GM23338 (cell line): ENCODE results near the gene SCAND1. TPM values are rescaled to one million over a fixed set of nuclear protein-coding genes. Genes with fewer than 3 reads are reported as not detected.

Experiments used
- ATAC-seq: fragments of 200-7000 bp; cut with Tn5 transposase; 3 replicates; pipeline ENCODE4 v1.9.1; 2020
- DNase-seq: peaks from one replicate; pipeline ENCODE4 v3.0.0-alpha.2; 2015; ENCODE audit warnings: low spot score
- H2AFZ ChIP-seq: fragments of 200-600 bp; sonication (generic); 2 replicates; pipeline ENCODE4 v1.8.0; 2016; ENCODE audit warnings: antibody characterized with exemption, mild to moderate bottlenecking, moderate library complexity
- H3F3A ChIP-seq: fragments of 200-600 bp; sonication (generic); replicated peaks from 2 replicates; pipeline ENCODE4 v1.8.0; 2017; ENCODE audit warnings: antibody characterized with exemption, mixed run types, low read depth
- H3K27ac ChIP-seq: fragments of 200-600 bp; sonication (generic); 2 replicates; pipeline ENCODE4 v1.6.1; 2016; ENCODE audit warnings: low read depth
- H3K27me3 ChIP-seq: fragments of 200-600 bp; sonication (generic); 2 replicates; pipeline ENCODE4 v1.8.0; 2016; ENCODE audit warnings: mild to moderate bottlenecking, mixed run types, moderate library complexity; ENCODE audit not compliant: insufficient read depth
- H3K36me3 ChIP-seq: fragments of 200-600 bp; sonication (generic); 2 replicates; pipeline ENCODE4 v1.8.0; 2016; ENCODE audit warnings: mild to moderate bottlenecking; ENCODE audit not compliant: insufficient read depth
- H3K4me1 ChIP-seq: fragments of 200-600 bp; sonication (generic); 2 replicates; pipeline ENCODE4 v1.8.0; 2016; ENCODE audit warnings: mild to moderate bottlenecking, moderate library complexity; ENCODE audit not compliant: insufficient read depth
- H3K4me2 ChIP-seq: fragments of 200-600 bp; sonication (generic); 2 replicates; pipeline ENCODE4 v1.7.1; 2017; ENCODE audit warnings: mixed run types
- H3K4me3 ChIP-seq: fragments of 200-600 bp; sonication (generic); 2 replicates; pipeline ENCODE4 v1.6.1; 2016; ENCODE audit warnings: mixed run types
- H3K79me2 ChIP-seq: fragments of 200-600 bp; sonication (generic); replicated peaks from 2 replicates; pipeline ENCODE4 v1.8.0; 2017; ENCODE audit warnings: mild to moderate bottlenecking; ENCODE audit not compliant: insufficient read depth
- H3K9me2 ChIP-seq: fragments of 200-600 bp; sonication (generic); 2 replicates; pipeline ENCODE4 v1.8.0; 2017; ENCODE audit not compliant: insufficient read depth
- H4K20me1 ChIP-seq: fragments of 200-600 bp; sonication (generic); replicated peaks from 2 replicates; pipeline ENCODE4 v1.8.0; 2017; ENCODE audit warnings: mild to moderate bottlenecking; ENCODE audit not compliant: insufficient read depth
- H3K27ac Mint-ChIP-seq: 2 replicates; pipeline ENCODE4 v1.8.0; 2020; ENCODE audit warnings: inconsistent platforms, mild to moderate bottlenecking, moderate library complexity, mixed read lengths
- H3K27me3 Mint-ChIP-seq: 3 replicates; pipeline ENCODE4 v1.8.0; 2022; ENCODE audit warnings: low read depth, mild to moderate bottlenecking, moderate library complexity, mixed read lengths, inconsistent platforms; ENCODE audit not compliant: insufficient read depth, poor library complexity
- H3K36me3 Mint-ChIP-seq: 3 replicates; pipeline ENCODE4 v1.8.0; 2021; ENCODE audit warnings: low read depth, mild to moderate bottlenecking, inconsistent platforms, moderate library complexity, mixed read lengths
- H3K4me1 Mint-ChIP-seq: 3 replicates; pipeline ENCODE4 v1.8.0; 2020; ENCODE audit warnings: mild to moderate bottlenecking, inconsistent platforms, mixed read lengths
- H3K4me3 Mint-ChIP-seq: 3 replicates; pipeline ENCODE4 v1.8.0; 2021; ENCODE audit warnings: moderate library complexity, mild to moderate bottlenecking, inconsistent platforms, mixed read lengths
- H3K9me3 Mint-ChIP-seq: 3 replicates; pipeline ENCODE4 v1.8.0; 2020; ENCODE audit warnings: moderate library complexity, mild to moderate bottlenecking, inconsistent platforms, mixed read lengths
- CREB1 ChIP-seq: fragments of 250-450 bp; sonication (Bioruptor Pico); IDR thresholded peaks from 2 replicates; pipeline ENCODE4 v1.5.0; 2020; ENCODE audit warnings: low read depth, mild to moderate bottlenecking, moderate library complexity
- EZH2 ChIP-seq: fragments of 200-600 bp; sonication (generic); IDR thresholded peaks from one replicate; pipeline ENCODE4 v1.8.0; 2017; ENCODE audit warnings: antibody characterized with exemption, mild to moderate bottlenecking, low read depth; ENCODE audit not compliant: unreplicated experiment
- EZH2phosphoT487 ChIP-seq: fragments of 200-600 bp; sonication (generic); IDR thresholded peaks from one replicate; pipeline ENCODE4 v1.8.1; 2018; ENCODE audit warnings: antibody characterized with exemption; ENCODE audit not compliant: unreplicated experiment
- JUNB ChIP-seq: IDR thresholded peaks from one replicate; pipeline ENCODE4 v1.6.1; 2016; ENCODE audit warnings: antibody characterized with exemption; ENCODE audit not compliant: unreplicated experiment
- POLR2AphosphoS5 ChIP-seq: IDR thresholded peaks from 2 replicates; pipeline ENCODE4 v1.6.1; 2016; ENCODE audit warnings: antibody characterized with exemption, low read depth
- STAT1 ChIP-seq: IDR thresholded peaks from one replicate; pipeline ENCODE4 v1.6.1; 2016; ENCODE audit warnings: antibody characterized with exemption; ENCODE audit not compliant: unreplicated experiment
- ZNF114 ChIP-seq: fragments of 250-450 bp; sonication (Bioruptor Pico); IDR thresholded peaks from 2 replicates; pipeline ENCODE4 v1.5.0; 2020; ENCODE audit warnings: mild to moderate bottlenecking, moderate library complexity
- ZNF331 ChIP-seq: fragments of 250-450 bp; sonication (Bioruptor Pico); IDR thresholded peaks from 2 replicates; pipeline ENCODE4 v1.5.0; 2020; ENCODE audit warnings: low read depth, mild to moderate bottlenecking, moderate library complexity
- polyA plus RNA-seq: library from polyadenylated mRNA; unstranded; fragments of >200 nt; fragmentation: Nextera tagmentation; extraction: Ambion mirVana; gene quantifications from 2 replicates; pipeline ENCODE4 v1.2.1, GENCODE V29; 2016
- total RNA-seq: library from RNA; depleted of rRNA; stranded (reverse); fragments of >200 nt; shearing (Covaris generic); gene quantifications from 2 replicates; pipeline ENCODE4 v1.2.3, GENCODE V29; 2014
- TF ChIP-seq, protein P1 (sequence below): IDR thresholded peaks from 2 replicates; pipeline ENCODE4 v1.6.1; 2016; ENCODE audit warnings: antibody characterized with exemption
- TF ChIP-seq, protein P2 (sequence below), 2 experiments: fragments of 200-600 bp in 1 of 2; sonication (generic) in 1 of 2; conservative IDR thresholded peaks; 2 replicates each; pipeline versions ENCODE4 v1.5.1 to v1.6.1; 2016 to 2017; ENCODE audit warnings: antibody characterized with exemption in 2 of 2, low read depth in 2 of 2, mild to moderate bottlenecking in 2 of 2, moderate library complexity in 1 of 2
- TF ChIP-seq, protein P3 (sequence below): fragments of 250-450 bp; sonication (Bioruptor Pico); IDR thresholded peaks from 2 replicates; pipeline ENCODE4 v1.5.0; 2020; ENCODE audit warnings: mild to moderate bottlenecking, moderate library complexity

The SCAND1 gene
- total and polyA plus RNA-seq, 2 experiments from 2014 or later: 118 to 245 TPM

DNA sequence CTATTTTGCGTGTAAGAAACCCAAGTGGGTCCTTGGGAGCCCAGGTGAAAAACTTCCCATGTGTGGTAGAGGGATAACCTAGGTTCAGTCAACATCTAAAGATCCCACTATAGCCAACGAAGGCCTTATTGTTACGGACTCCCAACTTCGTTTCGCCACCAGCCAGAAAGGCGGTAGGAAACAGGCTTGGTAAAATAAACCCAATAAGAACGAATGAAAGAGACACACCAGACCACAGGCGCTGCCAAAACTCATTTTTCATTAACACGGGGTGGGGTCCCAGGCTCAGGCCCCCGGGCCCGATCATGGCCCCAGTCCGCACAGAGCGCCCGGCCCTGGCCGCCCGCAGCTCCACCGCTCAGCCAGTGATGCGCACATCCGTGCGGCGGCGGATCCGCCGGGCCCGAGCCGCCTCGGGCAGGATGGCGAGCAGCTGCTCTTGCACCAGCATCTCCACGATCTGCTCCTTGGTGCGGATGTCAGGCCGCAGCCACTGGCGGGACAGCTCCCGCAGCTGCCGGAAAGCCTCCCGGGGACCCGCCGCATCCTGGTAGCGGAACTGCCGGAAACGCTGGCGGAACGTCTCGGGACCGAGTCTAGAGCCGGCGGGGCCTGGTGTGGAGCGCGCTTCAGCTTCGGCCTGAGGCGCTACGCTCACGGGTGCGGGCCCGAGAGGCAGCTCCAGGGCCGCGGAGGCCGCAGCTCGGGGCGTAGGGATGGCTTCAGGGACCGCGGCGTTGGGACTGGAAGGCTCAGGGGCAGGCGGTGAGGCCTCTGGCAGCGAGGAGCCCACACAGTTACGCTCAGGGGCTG, 709 bp downstream of the SCAND1 start:
- Mint-ChIP-seq H3K36me3 (peaks cover 8% of the 10 kb centered on the region; the same call in 2 of the 3 replicates), H3K4me1 (peaks cover 10% of the 10 kb centered on the region; the same call in 2 of the 3 replicates), H3K9me3 (no peaks in the 10 kb centered on the region; the same call in 2 of the 3 replicates), H3K27me3 (peaks cover 15% of the 10 kb centered on the region), H3K4me3 (peak overlapping the region; percentile 98), H3K27ac (peak overlapping the region; percentile 98)
- H3F3A ChIP-seq: peaks cover 28% of the 10 kb centered on the region
- peaks cover 14% of the 10 kb centered on the region; the same call in 1 of the 2 replicates for H3K4me1 ChIP-seq
- peak overlapping the region; percentile 75 for H3K4me3 ChIP-seq
- H3K27me3 ChIP-seq: no peaks in the 10 kb centered on the region
- H3K4me2 ChIP-seq: peak overlapping the region; percentile 95
- H3K79me2 ChIP-seq: peaks cover 19% of the 10 kb centered on the region
- peak overlapping the region; percentile 99 for H3K27ac ChIP-seq
- H2AFZ ChIP-seq: peak overlapping the region; percentile 74; the same call in 1 of the 2 replicates
- peak; percentile 57 for DNase-seq
- H3K9me2 ChIP-seq: no peaks in the 10 kb centered on the region
- TF ChIP-seq EZH2phosphoT487 (no peak), ZNF114 (CRISPR knock-in tag) (no peak), ZNF331 (CRISPR knock-in tag) (no peak), CREB1 (CRISPR knock-in tag) (no peak), POLR2AphosphoS5 (no peak), EZH2 (no peak), JUNB (no peak), STAT1 (no peak)
- TF ChIP-seq, protein P1, sequence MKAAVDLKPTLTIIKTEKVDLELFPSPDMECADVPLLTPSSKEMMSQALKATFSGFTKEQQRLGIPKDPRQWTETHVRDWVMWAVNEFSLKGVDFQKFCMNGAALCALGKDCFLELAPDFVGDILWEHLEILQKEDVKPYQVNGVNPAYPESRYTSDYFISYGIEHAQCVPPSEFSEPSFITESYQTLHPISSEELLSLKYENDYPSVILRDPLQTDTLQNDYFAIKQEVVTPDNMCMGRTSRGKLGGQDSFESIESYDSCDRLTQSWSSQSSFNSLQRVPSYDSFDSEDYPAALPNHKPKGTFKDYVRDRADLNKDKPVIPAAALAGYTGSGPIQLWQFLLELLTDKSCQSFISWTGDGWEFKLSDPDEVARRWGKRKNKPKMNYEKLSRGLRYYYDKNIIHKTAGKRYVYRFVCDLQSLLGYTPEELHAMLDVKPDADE: no peak
- TF ChIP-seq, protein P2, sequence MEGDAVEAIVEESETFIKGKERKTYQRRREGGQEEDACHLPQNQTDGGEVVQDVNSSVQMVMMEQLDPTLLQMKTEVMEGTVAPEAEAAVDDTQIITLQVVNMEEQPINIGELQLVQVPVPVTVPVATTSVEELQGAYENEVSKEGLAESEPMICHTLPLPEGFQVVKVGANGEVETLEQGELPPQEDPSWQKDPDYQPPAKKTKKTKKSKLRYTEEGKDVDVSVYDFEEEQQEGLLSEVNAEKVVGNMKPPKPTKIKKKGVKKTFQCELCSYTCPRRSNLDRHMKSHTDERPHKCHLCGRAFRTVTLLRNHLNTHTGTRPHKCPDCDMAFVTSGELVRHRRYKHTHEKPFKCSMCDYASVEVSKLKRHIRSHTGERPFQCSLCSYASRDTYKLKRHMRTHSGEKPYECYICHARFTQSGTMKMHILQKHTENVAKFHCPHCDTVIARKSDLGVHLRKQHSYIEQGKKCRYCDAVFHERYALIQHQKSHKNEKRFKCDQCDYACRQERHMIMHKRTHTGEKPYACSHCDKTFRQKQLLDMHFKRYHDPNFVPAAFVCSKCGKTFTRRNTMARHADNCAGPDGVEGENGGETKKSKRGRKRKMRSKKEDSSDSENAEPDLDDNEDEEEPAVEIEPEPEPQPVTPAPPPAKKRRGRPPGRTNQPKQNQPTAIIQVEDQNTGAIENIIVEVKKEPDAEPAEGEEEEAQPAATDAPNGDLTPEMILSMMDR (conservative IDR thresholded peaks at IDR 0.05; ENCODE audit: low read depth in 2 of 2): no peak
- TF ChIP-seq, protein P3, sequence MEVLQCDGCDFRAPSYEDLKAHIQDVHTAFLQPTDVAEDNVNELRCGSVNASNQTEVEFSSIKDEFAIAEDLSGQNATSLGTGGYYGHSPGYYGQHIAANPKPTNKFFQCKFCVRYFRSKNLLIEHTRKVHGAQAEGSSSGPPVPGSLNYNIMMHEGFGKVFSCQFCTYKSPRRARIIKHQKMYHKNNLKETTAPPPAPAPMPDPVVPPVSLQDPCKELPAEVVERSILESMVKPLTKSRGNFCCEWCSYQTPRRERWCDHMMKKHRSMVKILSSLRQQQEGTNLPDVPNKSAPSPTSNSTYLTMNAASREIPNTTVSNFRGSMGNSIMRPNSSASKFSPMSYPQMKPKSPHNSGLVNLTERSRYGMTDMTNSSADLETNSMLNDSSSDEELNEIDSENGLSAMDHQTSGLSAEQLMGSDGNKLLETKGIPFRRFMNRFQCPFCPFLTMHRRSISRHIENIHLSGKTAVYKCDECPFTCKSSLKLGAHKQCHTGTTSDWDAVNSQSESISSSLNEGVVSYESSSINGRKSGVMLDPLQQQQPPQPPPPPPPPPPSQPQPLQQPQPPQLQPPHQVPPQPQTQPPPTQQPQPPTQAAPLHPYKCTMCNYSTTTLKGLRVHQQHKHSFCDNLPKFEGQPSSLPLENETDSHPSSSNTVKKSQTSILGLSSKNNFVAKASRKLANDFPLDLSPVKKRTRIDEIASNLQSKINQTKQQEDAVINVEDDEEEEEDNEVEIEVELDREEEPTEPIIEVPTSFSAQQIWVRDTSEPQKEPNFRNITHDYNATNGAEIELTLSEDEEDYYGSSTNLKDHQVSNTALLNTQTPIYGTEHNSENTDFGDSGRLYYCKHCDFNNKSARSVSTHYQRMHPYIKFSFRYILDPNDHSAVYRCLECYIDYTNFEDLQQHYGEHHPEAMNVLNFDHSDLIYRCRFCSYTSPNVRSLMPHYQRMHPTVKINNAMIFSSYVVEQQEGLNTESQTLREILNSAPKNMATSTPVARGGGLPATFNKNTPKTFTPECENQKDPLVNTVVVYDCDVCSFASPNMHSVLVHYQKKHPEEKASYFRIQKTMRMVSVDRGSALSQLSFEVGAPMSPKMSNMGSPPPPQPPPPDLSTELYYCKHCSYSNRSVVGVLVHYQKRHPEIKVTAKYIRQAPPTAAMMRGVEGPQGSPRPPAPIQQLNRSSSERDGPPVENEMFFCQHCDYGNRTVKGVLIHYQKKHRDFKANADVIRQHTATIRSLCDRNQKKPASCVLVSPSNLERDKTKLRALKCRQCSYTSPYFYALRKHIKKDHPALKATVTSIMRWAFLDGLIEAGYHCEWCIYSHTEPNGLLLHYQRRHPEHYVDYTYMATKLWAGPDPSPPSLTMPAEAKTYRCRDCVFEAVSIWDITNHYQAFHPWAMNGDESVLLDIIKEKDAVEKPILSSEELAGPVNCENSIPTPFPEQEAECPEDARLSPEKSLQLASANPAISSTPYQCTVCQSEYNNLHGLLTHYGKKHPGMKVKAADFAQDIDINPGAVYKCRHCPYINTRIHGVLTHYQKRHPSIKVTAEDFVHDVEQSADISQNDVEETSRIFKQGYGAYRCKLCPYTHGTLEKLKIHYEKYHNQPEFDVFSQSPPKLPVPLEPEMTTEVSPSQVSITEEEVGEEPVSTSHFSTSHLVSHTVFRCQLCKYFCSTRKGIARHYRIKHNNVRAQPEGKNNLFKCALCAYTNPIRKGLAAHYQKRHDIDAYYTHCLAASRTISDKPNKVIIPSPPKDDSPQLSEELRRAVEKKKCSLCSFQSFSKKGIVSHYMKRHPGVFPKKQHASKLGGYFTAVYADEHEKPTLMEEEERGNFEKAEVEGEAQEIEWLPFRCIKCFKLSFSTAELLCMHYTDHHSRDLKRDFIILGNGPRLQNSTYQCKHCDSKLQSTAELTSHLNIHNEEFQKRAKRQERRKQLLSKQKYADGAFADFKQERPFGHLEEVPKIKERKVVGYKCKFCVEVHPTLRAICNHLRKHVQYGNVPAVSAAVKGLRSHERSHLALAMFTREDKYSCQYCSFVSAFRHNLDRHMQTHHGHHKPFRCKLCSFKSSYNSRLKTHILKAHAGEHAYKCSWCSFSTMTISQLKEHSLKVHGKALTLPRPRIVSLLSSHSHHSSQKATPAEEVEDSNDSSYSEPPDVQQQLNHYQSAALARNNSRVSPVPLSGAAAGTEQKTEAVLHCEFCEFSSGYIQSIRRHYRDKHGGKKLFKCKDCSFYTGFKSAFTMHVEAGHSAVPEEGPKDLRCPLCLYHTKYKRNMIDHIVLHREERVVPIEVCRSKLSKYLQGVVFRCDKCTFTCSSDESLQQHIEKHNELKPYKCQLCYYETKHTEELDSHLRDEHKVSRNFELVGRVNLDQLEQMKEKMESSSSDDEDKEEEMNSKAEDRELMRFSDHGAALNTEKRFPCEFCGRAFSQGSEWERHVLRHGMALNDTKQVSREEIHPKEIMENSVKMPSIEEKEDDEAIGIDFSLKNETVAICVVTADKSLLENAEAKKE: no peak
- ATAC-seq: peak; percentile 33
- H3K36me3 ChIP-seq: no peaks in the 10 kb centered on the region
- H4K20me1 ChIP-seq: peaks cover 16% of the 10 kb centered on the region
